Activated T-cell treated with anti-CD3 and anti-CD28 coated beads, Interleukin-2, amount 50 U/mL, for 48 hours (primary cell): Measurements from ENCODE around the gene IGF2.

ENCODE experiments used
- DNase-seq, 2 experiments: peaks; one replicate each; pipeline ENCODE4 v3.0.0-alpha.2; 2020

IGF2 gene

GRCh38 chr11:2090172-2091111 is 48.7 kb downstream of the IGF2 start:
- peak; percentile 14 to 16 for DNase-seq

- DNase-seq, result peak; percentile 70 to 76
These were observed 49.5 kb downstream of the IGF2 start for GRCh38 chr11:2089536-2090165.

DNA sequence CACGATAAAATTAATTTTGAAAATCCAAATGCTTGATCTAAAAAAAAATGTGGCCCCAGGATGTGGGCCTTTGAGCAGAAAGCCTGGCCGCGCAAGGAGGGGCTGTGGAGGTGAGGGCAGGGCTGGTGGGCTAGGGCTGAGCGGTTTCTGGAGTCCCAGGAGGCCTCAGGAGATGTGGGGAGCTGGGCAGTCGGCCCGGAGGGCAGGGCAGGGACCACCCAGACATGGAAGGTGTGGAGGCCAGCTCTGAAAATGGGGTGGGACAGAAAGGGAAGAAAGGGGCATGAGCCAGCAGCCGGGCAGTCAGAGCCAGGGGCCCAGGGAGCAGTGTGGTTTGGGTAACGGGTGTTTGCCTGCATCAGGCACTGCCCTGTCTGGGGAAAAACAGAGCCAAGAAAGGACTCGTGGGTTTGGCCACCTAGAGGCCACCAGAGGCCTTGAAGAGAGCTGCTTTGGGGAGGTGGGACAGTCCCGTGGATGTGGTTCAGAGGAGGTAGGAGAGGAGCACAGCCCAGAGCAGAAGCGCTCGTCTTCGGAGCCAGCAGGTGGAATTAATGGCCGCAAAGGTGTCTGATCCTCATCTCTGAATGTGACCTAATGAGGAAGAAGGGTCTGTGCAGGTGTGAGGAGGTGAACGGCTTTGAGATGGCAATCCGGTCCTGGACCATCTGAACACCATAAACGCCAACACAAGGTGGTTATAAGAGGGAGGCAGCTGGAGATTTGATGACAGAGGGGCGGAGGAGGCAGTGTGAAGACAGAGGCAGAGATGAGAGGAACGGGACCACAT is 50.2 kb downstream of the IGF2 start:
- DNase-seq, result peak; percentile 8 to 37

- peak in 1 of 2 experiments; percentile 10 for DNase-seq
These were observed 50.9 kb downstream of the IGF2 start for GRCh38 chr11:2088284-2088683.

- peak in 1 of 2 experiments; percentile 12 for DNase-seq
These were observed 52.7 kb downstream of the IGF2 start for GRCh38 chr11:2086239-2087040.

- peak in 1 of 2 experiments; percentile 11 for DNase-seq
These were observed 53.7 kb downstream of the IGF2 start for GRCh38 chr11:2085251-2086066.

DNA sequence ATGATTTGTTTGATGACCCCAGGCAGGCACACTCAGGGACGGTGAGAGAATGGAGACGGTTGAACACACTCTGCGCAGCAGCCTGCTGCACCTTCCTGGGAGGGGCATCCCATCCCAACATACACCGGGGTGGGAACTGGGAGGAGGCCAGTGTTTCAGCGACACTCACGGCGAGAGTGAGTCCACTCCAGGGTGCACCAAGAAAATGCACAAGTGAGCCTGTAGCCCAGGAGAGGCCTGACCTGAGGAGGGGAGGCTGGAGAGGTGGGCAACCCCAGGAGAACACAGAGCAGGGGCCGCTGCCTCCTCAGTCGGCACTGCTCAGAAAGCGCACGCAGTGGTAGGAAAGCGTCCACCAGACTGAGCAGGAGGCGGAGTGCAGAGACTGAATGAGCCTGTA is 54.5 kb downstream of the IGF2 start:
- no peak for DNase-seq
